HEK293 (cell line): ENCODE results near the gene RRP7A.
"Not testable (repeated sequence)": the region's sequence is repeated elsewhere in the genome, so short reads cannot be mapped to it uniquely, and the experiment has no call there.

Experiments used
- CTCF ChIA-PET: fragments of 350-600 bp; formaldehyde crosslinking; extraction: SDS; loops from one replicate; lab custom pipeline; 2021; ENCODE audit warnings: antibody characterized with exemption; lab: Yijun Ruan, JAX
- POLR2A ChIA-PET: fragments of 300-600 bp; formaldehyde crosslinking; extraction: SDS; loops from one replicate; lab custom pipeline; 2020; ENCODE audit warnings: antibody characterized with exemption, inconsistent platforms; lab: Yijun Ruan, JAX
- H3K27ac ChIP-seq: fragments of 200-500 bp; sonication (Bioruptor generic); 2 replicates; pipeline ENCODE4 v1.5.1; 2014; ENCODE audit warnings: low read depth, low read length, control low read depth, inconsistent platforms; ENCODE audit errors: extremely low read depth
- H3K36me3 ChIP-seq, 2 experiments: fragments of 200-500 bp in 1 of 2; sonication (Bioruptor generic) in 1 of 2; 1 replicate in 1 of 2; 2 replicates in 1 of 2; pipeline ENCODE4 v1.5.1; 2014 to 2017; ENCODE audit warnings: inconsistent platforms in 2 of 2, low read length in 2 of 2; ENCODE audit not compliant: control insufficient read depth in 2 of 2, insufficient read depth in 1 of 2
- H3K4me1 ChIP-seq: fragments of 200-500 bp; sonication (Bioruptor generic); 2 replicates; pipeline ENCODE4 v1.5.1; 2014; ENCODE audit warnings: mild to moderate bottlenecking, low read length, inconsistent platforms; ENCODE audit not compliant: control insufficient read depth, insufficient read depth
- H3K4me3 ChIP-seq: 2 replicates; pipeline ENCODE4 v1.5.1; 2011; ENCODE audit warnings: low read depth, mild to moderate bottlenecking, control low read depth, low read length, moderate library complexity
- H3K9me3 ChIP-seq: fragments of 200-500 bp; sonication (Bioruptor generic); 2 replicates; pipeline ENCODE4 v1.5.1; 2014; ENCODE audit warnings: low read depth, low read length, inconsistent platforms; ENCODE audit not compliant: control insufficient read depth, insufficient read depth
- GLIS1 ChIP-seq: fragments of 450-650 bp; formaldehyde crosslinking; IDR thresholded peaks from 2 replicates; pipeline ENCODE4 v1.5.1; 2016; ENCODE audit warnings: missing biosample characterization, missing genetic modification characterization
- GLIS2 ChIP-seq: fragments of 450-650 bp; formaldehyde crosslinking; IDR thresholded peaks from 2 replicates; pipeline ENCODE4 v1.5.1; 2016; ENCODE audit warnings: missing biosample characterization, missing genetic modification characterization
- KLF10 ChIP-seq: fragments of 450-650 bp; IDR thresholded peaks from 2 replicates; pipeline ENCODE4 v1.5.1; 2018; ENCODE audit warnings: missing biosample characterization, mild to moderate bottlenecking, missing genetic modification characterization
- KLF16 ChIP-seq: fragments of 450-650 bp; formaldehyde crosslinking; IDR thresholded peaks from 2 replicates; pipeline ENCODE4 v1.5.1; 2017; ENCODE audit warnings: missing biosample characterization, missing genetic modification characterization
- MZF1 ChIP-seq: fragments of 450-650 bp; formaldehyde crosslinking; IDR thresholded peaks from 2 replicates; pipeline ENCODE4 v1.5.1; 2017; ENCODE audit warnings: missing biosample characterization, missing genetic modification characterization, borderline replicate concordance
- OVOL3 ChIP-seq: fragments of 450-650 bp; formaldehyde crosslinking; IDR thresholded peaks from 2 replicates; pipeline ENCODE4 v1.5.1; 2016; ENCODE audit warnings: missing biosample characterization, missing genetic modification characterization
- PRDM1 ChIP-seq: fragments of 450-650 bp; formaldehyde crosslinking; IDR thresholded peaks from 2 replicates; pipeline ENCODE4; 2016; ENCODE audit warnings: missing biosample characterization, missing genetic modification characterization
- ZBTB8A ChIP-seq: fragments of 450-650 bp; formaldehyde crosslinking; IDR thresholded peaks from 2 replicates; pipeline ENCODE4 v1.5.1; 2016; ENCODE audit warnings: missing biosample characterization, missing genetic modification characterization
- ZFHX2 ChIP-seq: fragments of 450-650 bp; formaldehyde crosslinking; conservative IDR thresholded peaks from 2 replicates; pipeline ENCODE4 v1.5.1; 2016; ENCODE audit warnings: missing biosample characterization, missing genetic modification characterization
- ZFP41 ChIP-seq: fragments of 450-650 bp; formaldehyde crosslinking; IDR thresholded peaks from 2 replicates; pipeline ENCODE4 v1.5.1; 2016; ENCODE audit warnings: missing biosample characterization, missing genetic modification characterization, borderline replicate concordance
- ZNF114 ChIP-seq: fragments of 450-650 bp; formaldehyde crosslinking; IDR thresholded peaks from 2 replicates; pipeline ENCODE4 v1.5.0; 2017; ENCODE audit warnings: missing biosample characterization, missing genetic modification characterization
- ZNF133 ChIP-seq: fragments of 450-650 bp; formaldehyde crosslinking; IDR thresholded peaks from 2 replicates; pipeline ENCODE4 v1.5.1; 2016; ENCODE audit warnings: missing biosample characterization, missing genetic modification characterization
- ZNF140 ChIP-seq: fragments of 450-650 bp; formaldehyde crosslinking; IDR thresholded peaks from 2 replicates; pipeline ENCODE4 v1.5.1; 2016; ENCODE audit warnings: missing biosample characterization, missing genetic modification characterization
- ZNF2 ChIP-seq: fragments of 450-650 bp; formaldehyde crosslinking; IDR thresholded peaks from 2 replicates; pipeline ENCODE4 v1.5.1; 2016; ENCODE audit warnings: missing biosample characterization, missing genetic modification characterization
- ZNF366 ChIP-seq: fragments of 450-650 bp; formaldehyde crosslinking; conservative IDR thresholded peaks from 2 replicates; pipeline ENCODE4 v1.5.1; 2016; ENCODE audit warnings: missing biosample characterization, missing genetic modification characterization
- ZNF529 ChIP-seq: fragments of 450-650 bp; formaldehyde crosslinking; IDR thresholded peaks from 2 replicates; pipeline ENCODE4 v1.5.1; 2017; ENCODE audit warnings: missing genetic modification characterization, missing biosample characterization; ENCODE audit not compliant: insufficient replicate concordance
- ZNF658 ChIP-seq: fragments of 450-650 bp; formaldehyde crosslinking; IDR thresholded peaks from 2 replicates; pipeline ENCODE4; 2016; ENCODE audit warnings: missing biosample characterization, missing genetic modification characterization
- ZNF777 ChIP-seq: fragments of 450-650 bp; formaldehyde crosslinking; IDR thresholded peaks from 2 replicates; pipeline ENCODE4 v1.5.1; 2017; ENCODE audit warnings: missing biosample characterization, missing genetic modification characterization, borderline replicate concordance
- ZSCAN18 ChIP-seq: fragments of 450-650 bp; formaldehyde crosslinking; IDR thresholded peaks from 2 replicates; pipeline ENCODE4 v1.5.1; 2016; ENCODE audit warnings: missing biosample characterization, missing genetic modification characterization
- TF ChIP-seq, protein P1 (sequence below): IDR thresholded peaks from 2 replicates; pipeline ENCODE4 v1.6.1; 2011; ENCODE audit warnings: mild to moderate bottlenecking, low read depth, low read length, borderline replicate concordance
- TF ChIP-seq, protein P2 (sequence below): fragments of 450-650 bp; formaldehyde crosslinking; IDR thresholded peaks from 2 replicates; pipeline ENCODE4 v1.5.1; 2017; ENCODE audit warnings: missing biosample characterization, missing genetic modification characterization

Gene RRP7A

DNA sequence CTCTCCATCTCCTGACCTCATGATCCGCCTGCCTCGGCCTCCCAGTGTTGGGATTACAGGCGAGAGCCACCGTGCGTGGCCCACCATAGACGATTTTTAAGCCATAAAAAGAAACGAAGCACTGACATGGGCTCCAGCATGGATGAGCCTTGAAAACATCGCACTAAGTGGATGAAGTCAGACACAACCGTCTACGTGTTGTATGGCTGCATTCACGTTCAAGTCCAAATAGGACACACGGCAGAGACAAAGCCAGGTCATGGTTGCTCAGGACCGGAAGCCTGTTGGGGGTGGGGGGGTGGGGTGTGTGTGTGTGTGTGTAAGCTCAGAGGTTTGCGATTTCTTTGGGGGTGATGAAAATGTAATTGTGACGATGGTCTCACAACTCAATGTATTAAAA is 10.0 kb downstream of the RRP7A start:
- H3K36me3 ChIP-seq = peaks cover 0 to 23% of the 10 kb centered on the region in 2 experiments; a peak in 1 of 3 replicates
- H3K4me3 ChIP-seq = no peak overlapping the region
- no peaks in the 10 kb centered on the region for H3K9me3 ChIP-seq
- H3K27ac ChIP-seq = no peak overlapping the region
- ChIA-PET CTCF (interaction anchor here (0.7 to 2.8 kb wide), 2 partner anchors 52 to 811 kb away, joined by 3 to 17 read pairs; no protein-coding TSS in a partner anchor), POLR2A (no interaction called here)
- no peaks in the 10 kb centered on the region for H3K4me1 ChIP-seq
- TF ChIP-seq KLF10 (tag by site-specific recombination) = no peak
- no peak for TF ChIP-seq KLF16 (tag by site-specific recombination)
- TF ChIP-seq, protein P1, sequence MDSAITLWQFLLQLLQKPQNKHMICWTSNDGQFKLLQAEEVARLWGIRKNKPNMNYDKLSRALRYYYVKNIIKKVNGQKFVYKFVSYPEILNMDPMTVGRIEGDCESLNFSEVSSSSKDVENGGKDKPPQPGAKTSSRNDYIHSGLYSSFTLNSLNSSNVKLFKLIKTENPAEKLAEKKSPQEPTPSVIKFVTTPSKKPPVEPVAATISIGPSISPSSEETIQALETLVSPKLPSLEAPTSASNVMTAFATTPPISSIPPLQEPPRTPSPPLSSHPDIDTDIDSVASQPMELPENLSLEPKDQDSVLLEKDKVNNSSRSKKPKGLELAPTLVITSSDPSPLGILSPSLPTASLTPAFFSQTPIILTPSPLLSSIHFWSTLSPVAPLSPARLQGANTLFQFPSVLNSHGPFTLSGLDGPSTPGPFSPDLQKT = no peak
- no peak for TF ChIP-seq ZFHX2
- TF ChIP-seq MZF1 = no peak
- TF ChIP-seq, all 188 proteins: peak for 0

GRCh38 chr22:42508975-42509364 is 10.6 kb downstream of the RRP7A start:
- not testable (repeated sequence) for H3K4me1 ChIP-seq, H3K27ac ChIP-seq
- peaks cover 0 to 17% of the 10 kb centered on the region in 2 experiments; a peak in 1 of 3 replicates for H3K36me3 ChIP-seq
- TF ChIP-seq GLIS2 (tag by site-specific recombination) (0 out of 2 replicates have a peak, but pooled peaks have one; percentile 8), GLIS1 (tag by site-specific recombination) (peak; percentile 24; the same call in 1 of the 2 replicates)
- TF ChIP-seq, all 188 proteins: peak for 2; not testable (repeated sequence) for 186
- H3K4me3 ChIP-seq, H3K9me3 ChIP-seq, POLR2A ChIA-PET: not testable (repeated sequence)
- CTCF ChIA-PET = interaction anchor here (2.8 kb wide), 1 partner anchor 52 kb away, joined by 17 read pairs; no protein-coding TSS in a partner anchor

GRCh38 chr22:42508327-42508974 is 11.1 kb downstream of the RRP7A start:
- H3K27ac ChIP-seq, H3K4me3 ChIP-seq, H3K9me3 ChIP-seq, CTCF ChIA-PET, H3K4me1 ChIP-seq: not testable (repeated sequence)
- POLR2A ChIA-PET = interaction anchor here (0.7 kb wide), 2 partner anchors 25 to 806 kb away, joined by 3 to 6 read pairs; no protein-coding TSS in a partner anchor
- peaks cover 0 to 14% of the 10 kb centered on the region in 2 experiments; a peak in 1 of 3 replicates for H3K36me3 ChIP-seq
- 0 out of 2 replicates have a peak, but pooled peaks have one; percentile 25 for TF ChIP-seq ZBTB8A

GRCh38 chr22:42500836-42501179 is 18.8 kb downstream of the RRP7A start:
- no peaks in the 10 kb centered on the region for H3K9me3 ChIP-seq
- ChIA-PET CTCF (no interaction called here), POLR2A (no interaction called here)
- no peak overlapping the region for H3K4me3 ChIP-seq
- no peaks in the 10 kb centered on the region for H3K4me1 ChIP-seq
- H3K36me3 ChIP-seq = no peaks in the 10 kb centered on the region
- no peak overlapping the region for H3K27ac ChIP-seq
- TF ChIP-seq ZSCAN18 (tag by site-specific recombination) = no peak
- TF ChIP-seq ZNF777 (tag by site-specific recombination) = no peak
- TF ChIP-seq ZNF114 (tag by site-specific recombination) = no peak
- TF ChIP-seq ZNF140 (tag by site-specific recombination) = no peak
- no peak for TF ChIP-seq OVOL3
- no peak for TF ChIP-seq ZNF658 (tag by site-specific recombination)
- TF ChIP-seq ZNF2 (tag by site-specific recombination) = no peak
- no peak for TF ChIP-seq PRDM1
- no peak for TF ChIP-seq ZFP41 (tag by site-specific recombination)
- no peak for TF ChIP-seq ZNF133 (tag by site-specific recombination)
- TF ChIP-seq, protein P2, sequence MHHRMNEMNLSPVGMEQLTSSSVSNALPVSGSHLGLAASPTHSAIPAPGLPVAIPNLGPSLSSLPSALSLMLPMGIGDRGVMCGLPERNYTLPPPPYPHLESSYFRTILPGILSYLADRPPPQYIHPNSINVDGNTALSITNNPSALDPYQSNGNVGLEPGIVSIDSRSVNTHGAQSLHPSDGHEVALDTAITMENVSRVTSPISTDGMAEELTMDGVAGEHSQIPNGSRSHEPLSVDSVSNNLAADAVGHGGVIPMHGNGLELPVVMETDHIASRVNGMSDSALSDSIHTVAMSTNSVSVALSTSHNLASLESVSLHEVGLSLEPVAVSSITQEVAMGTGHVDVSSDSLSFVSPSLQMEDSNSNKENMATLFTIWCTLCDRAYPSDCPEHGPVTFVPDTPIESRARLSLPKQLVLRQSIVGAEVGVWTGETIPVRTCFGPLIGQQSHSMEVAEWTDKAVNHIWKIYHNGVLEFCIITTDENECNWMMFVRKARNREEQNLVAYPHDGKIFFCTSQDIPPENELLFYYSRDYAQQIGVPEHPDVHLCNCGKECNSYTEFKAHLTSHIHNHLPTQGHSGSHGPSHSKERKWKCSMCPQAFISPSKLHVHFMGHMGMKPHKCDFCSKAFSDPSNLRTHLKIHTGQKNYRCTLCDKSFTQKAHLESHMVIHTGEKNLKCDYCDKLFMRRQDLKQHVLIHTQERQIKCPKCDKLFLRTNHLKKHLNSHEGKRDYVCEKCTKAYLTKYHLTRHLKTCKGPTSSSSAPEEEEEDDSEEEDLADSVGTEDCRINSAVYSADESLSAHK (tag by site-specific recombination) = no peak
- TF ChIP-seq ZNF529 (tag by site-specific recombination) = no peak
- TF ChIP-seq ZNF366 (tag by site-specific recombination) = no peak
